Ascending aorta (tissue), 2 donors: ENCODE data around the gene CAMKMT. TPM values are rescaled to one million over a fixed set of nuclear protein-coding genes. Genes with fewer than 3 reads are reported as not detected.

Source experiments
- DNase-seq, 2 donors: peaks; one replicate each; pipeline ENCODE4 v3.0.0-alpha.2; 2019; ENCODE audit warnings: low spot score in 2 of 2
- H3K27ac ChIP-seq, 2 donors: fragments of 200-600 bp; sonication (generic); one replicate each; pipeline ENCODE4 v1.5.1; 2016 to 2017; ENCODE audit warnings: mild to moderate bottlenecking in 1 of 2
- H3K27me3 ChIP-seq: fragments of 200-600 bp; sonication (generic); one replicate; pipeline ENCODE4 v1.5.1; 2017
- H3K36me3 ChIP-seq, 2 donors: fragments of 200-600 bp; sonication (generic); one replicate each; pipeline ENCODE4 v1.5.1; 2016
- H3K4me1 ChIP-seq, 2 donors: fragments of 200-600 bp; sonication (generic); one replicate each; pipeline ENCODE4 v1.5.1; 2016 to 2017; ENCODE audit warnings: mild to moderate bottlenecking in 1 of 2
- H3K4me3 ChIP-seq, 2 donors: fragments of 200-600 bp; sonication (generic); one replicate each; pipeline ENCODE4 v1.5.1; 2016 to 2017; ENCODE audit warnings: mild to moderate bottlenecking in 1 of 2
- H3K9me3 ChIP-seq, 2 donors: fragments of 200-600 bp; sonication (generic); one replicate each; pipeline ENCODE4 v1.5.1; 2016
- CTCF ChIP-seq, 3 experiments: fragments of 200-600 bp in 2 of 3; fragments of 450-650 bp in 1 of 3; sonication (generic) in 2 of 3; IDR thresholded peaks; one replicate each; pipeline ENCODE4 v1.5.1; 2016 to 2019; ENCODE audit warnings: antibody characterized with exemption in 3 of 3, mild to moderate bottlenecking in 1 of 3, moderate library complexity in 1 of 3
- intact Hi-C: fragments of 100-400 bp; cut with DNase I; formaldehyde crosslinking; loops from one replicate; pipeline ENCODE4 v1.15.1; 2023
- total RNA-seq: library from RNA; depleted of rRNA; stranded (reverse); fragments of >200 nt; gene quantifications from one replicate; pipeline ENCODE4 v1.1.0, GENCODE V29; 2016

The CAMKMT gene
- total RNA-seq, 1 donor from 2014 or later: 5.1 TPM

GRCh38 chr2:44424211-44424610 lies 62.5 kb downstream of the CAMKMT start:
- DNase-seq: no peak
- no peak for TF ChIP-seq CTCF (IDR thresholded peaks at IDR 0.05)
- no peaks in the 10 kb centered on the region for H3K9me3 ChIP-seq

GRCh38 chr2:44429034-44429433 lies 67.3 kb downstream of the CAMKMT start:
- Histone ChIP-seq H3K4me1 (no peaks in the 10 kb centered on the region), H3K27me3 (no peaks in the 10 kb centered on the region), H3K4me3 (no peak overlapping the region), H3K27ac (no peak overlapping the region), H3K9me3 (no peaks in the 10 kb centered on the region), H3K36me3 (no peaks in the 10 kb centered on the region)
- no peak for DNase-seq
- no peak for TF ChIP-seq CTCF (IDR thresholded peaks at IDR 0.05)
- intact Hi-C loops: no loop called here

More at GRCh38 chr2:44424211-44424610, 62.5 kb downstream of the CAMKMT start:
- intact Hi-C loops: no loop called here
- Histone ChIP-seq H3K4me3 (no peak overlapping the region), H3K36me3 (no peaks in the 10 kb centered on the region), H3K27me3 (no peaks in the 10 kb centered on the region), H3K27ac (no peak overlapping the region), H3K4me1 (no peaks in the 10 kb centered on the region)

DNA sequence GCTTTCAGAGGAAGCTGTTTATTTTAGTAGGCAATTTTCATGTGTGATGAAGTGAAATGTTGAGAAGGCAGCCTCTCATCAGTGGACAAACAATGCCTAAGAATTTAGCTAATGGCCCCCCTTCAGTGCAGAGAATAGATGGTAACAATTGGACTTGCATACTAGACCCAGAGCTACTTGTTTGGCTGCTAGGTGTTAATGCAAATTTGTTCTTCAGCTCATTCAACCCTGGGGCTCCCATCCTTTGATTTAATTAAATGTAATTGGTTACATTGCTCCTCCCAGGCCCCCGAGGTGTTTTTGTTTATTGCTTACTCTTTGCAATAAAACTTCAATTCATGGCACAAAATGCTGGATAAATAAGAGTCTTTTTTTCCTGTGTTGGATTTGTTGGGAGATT lies 68.6 kb downstream of the CAMKMT start:
- no peak for TF ChIP-seq CTCF (IDR thresholded peaks at IDR 0.05)
- intact Hi-C loops: no loop called here
- H3K36me3 ChIP-seq: no peaks in the 10 kb centered on the region

DNA sequence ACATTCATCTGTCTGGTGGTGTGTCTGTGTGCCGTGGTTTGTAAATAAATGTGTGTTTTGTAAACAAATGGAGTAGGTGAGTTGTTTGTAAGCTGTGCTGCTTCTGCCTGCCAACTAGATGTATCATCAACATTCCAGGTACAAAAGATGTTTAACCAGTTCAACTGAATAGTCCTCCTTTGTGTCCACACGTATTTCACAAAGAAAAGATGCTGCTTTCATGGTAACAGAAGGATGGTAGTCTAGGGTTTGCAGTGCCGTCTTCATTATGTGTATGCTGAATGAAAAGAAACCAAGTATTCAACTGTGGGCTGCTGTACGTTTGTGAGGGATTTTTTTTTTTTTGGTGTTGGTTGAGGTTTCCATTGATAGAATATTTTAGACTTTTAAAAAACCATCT lies 72.1 kb downstream of the CAMKMT start:
- Histone ChIP-seq H3K4me3 (no peak overlapping the region), H3K9me3 (no peaks in the 10 kb centered on the region), H3K36me3 (no peaks in the 10 kb centered on the region), H3K27me3 (no peaks in the 10 kb centered on the region), H3K4me1 (no peaks in the 10 kb centered on the region), H3K27ac (no peak overlapping the region)
- TF ChIP-seq CTCF (IDR thresholded peaks at IDR 0.05): no peak
- DNase-seq: no peak
- intact Hi-C loops: no loop called here

More for the DNA sequence above, 68.6 kb downstream of the CAMKMT start:
- Histone ChIP-seq H3K27me3 (no peaks in the 10 kb centered on the region), H3K4me3 (no peak overlapping the region), H3K9me3 (no peaks in the 10 kb centered on the region), H3K27ac (no peak overlapping the region), H3K4me1 (no peaks in the 10 kb centered on the region)
- DNase-seq: no peak

- Histone ChIP-seq H3K4me3 (no peak overlapping the region), H3K9me3 (no peaks in the 10 kb centered on the region), H3K27ac (no peak overlapping the region), H3K4me1 (no peaks in the 10 kb centered on the region), H3K36me3 (no peaks in the 10 kb centered on the region), H3K27me3 (no peaks in the 10 kb centered on the region)
- no peak for TF ChIP-seq CTCF (IDR thresholded peaks at IDR 0.05)
- no peak for DNase-seq
- intact Hi-C loops: no loop called here
These were observed 79.5 kb downstream of the CAMKMT start for GRCh38 chr2:44441200-44441599.

GRCh38 chr2:44442019-44442418 lies 80.3 kb downstream of the CAMKMT start:
- H3K27me3 ChIP-seq: no peaks in the 10 kb centered on the region
- H3K36me3 ChIP-seq: no peaks in the 10 kb centered on the region
- TF ChIP-seq CTCF (IDR thresholded peaks at IDR 0.05): no peak
- no peak for DNase-seq
- H3K4me3 ChIP-seq: no peak overlapping the region
- intact Hi-C loops: no loop called here
- H3K4me1 ChIP-seq: no peaks in the 10 kb centered on the region
- H3K9me3 ChIP-seq: no peaks in the 10 kb centered on the region
- H3K27ac ChIP-seq: no peak overlapping the region
